CD4-positive, alpha-beta T cell treated with Interleukin-15 for 1 hour (primary cell): ENCODE results near the gene SH3PXD2A.

ENCODE experiments used
- DNase-seq: peaks from one replicate; pipeline ENCODE4 v3.0.0-alpha.2; 2020

The SH3PXD2A gene

GRCh38 chr10:103593022-103593570 lies 262.3 kb downstream of the SH3PXD2A start:
- no peak for DNase-seq

DNA sequence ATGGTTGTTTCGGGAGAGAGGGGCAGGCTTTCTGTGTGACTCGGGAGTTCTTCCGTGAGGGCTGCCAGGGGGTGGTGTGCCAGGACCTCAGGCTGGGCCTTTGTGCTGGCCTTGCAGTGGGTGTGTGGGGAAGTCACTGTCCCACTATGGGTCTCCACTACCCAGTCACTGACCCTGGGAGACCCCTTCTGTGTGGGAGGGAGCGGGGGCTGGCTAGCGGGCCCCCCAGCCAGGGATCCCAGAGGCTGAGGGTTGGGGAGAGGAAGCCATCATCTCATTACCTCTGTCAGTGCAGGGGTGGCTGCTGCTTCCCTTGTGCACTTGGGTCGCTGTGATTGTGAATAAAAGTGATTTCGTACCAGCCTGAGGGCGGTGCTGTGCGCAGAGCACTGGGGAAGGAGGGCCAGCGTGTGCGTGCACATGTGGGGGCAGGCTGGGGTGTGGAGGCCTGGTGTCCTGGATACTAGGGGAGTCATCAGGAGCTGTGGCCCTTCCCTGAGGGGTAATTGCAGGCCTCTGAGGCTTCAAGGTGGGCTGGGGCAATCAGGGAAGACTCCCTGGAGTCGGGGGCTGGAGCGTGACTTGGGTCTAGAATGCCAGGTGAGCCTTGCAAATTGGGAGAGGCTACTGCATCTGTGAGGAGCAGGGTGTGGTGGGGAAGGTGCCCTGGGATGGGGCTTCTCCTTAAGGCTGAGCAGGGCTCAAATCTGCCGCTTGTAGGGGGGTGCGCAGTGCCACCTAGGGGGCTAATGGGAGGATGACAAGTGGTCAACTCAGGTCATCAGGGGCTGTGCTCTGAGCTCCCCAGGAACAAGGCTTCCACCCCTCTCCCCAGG lies 263.0 kb downstream of the SH3PXD2A start:
- peak; percentile 19 for DNase-seq

- no peak for DNase-seq
These were observed 264.6 kb downstream of the SH3PXD2A start for GRCh38 chr10:103590744-103591291.

DNA sequence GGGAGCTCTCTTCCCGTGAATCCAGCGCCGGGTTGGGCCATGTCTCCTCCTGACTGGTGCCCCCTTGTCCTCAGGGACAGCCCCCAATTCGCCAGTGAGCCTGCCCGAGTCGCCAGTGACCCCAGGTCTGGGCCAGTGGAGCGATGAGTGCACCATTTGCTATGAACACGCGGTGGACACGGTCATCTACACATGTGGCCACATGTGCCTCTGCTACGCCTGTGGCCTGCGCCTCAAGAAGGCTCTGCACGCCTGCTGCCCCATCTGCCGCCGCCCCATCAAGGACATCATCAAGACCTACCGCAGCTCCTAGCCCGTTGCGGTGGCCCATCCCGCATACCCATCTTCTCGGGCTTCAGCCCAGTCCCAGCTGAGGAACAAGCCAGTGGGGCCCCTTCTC lies 265.3 kb downstream of the SH3PXD2A start:
- DNase-seq: no peak

DNA sequence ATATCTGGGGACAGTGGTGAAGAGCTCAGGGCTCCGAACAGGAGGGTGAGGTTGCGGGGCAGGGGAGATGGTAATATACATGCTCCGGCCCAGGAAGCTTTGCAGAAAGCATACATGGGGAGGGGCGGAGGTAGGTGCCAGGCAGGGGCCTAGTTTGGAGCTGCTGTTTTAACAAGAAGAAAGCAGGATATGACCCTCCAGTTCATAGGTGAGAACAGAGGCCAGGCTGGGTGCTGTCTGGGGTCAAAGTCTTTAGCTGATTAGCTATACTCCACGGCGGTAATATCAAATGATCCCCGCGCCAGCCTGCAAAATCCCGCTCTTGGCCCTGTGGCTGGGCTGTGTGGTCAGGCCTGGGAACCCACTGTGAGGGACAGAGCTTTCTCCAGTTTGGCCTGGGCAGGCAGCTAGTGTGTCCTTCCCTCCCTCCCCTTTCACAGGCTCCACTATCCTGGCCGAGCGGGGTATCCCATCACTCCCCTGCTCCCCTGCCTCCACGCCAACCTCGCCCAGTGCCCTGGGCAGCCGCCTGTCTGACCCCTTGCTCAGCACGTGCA lies 266.2 kb downstream of the SH3PXD2A start:
- DNase-seq: no peak

- no peak for DNase-seq
These were observed 268.3 kb downstream of the SH3PXD2A start for GRCh38 chr10:103587073-103587472.

- DNase-seq: no peak
These were observed 270.4 kb downstream of the SH3PXD2A start for GRCh38 chr10:103585011-103585405.

GRCh38 chr10:103584216-103585010 lies 271.0 kb downstream of the SH3PXD2A start:
- DNase-seq: peak; percentile 80

GRCh38 chr10:103583871-103584215 lies 271.5 kb downstream of the SH3PXD2A start:
- no peak for DNase-seq

DNA sequence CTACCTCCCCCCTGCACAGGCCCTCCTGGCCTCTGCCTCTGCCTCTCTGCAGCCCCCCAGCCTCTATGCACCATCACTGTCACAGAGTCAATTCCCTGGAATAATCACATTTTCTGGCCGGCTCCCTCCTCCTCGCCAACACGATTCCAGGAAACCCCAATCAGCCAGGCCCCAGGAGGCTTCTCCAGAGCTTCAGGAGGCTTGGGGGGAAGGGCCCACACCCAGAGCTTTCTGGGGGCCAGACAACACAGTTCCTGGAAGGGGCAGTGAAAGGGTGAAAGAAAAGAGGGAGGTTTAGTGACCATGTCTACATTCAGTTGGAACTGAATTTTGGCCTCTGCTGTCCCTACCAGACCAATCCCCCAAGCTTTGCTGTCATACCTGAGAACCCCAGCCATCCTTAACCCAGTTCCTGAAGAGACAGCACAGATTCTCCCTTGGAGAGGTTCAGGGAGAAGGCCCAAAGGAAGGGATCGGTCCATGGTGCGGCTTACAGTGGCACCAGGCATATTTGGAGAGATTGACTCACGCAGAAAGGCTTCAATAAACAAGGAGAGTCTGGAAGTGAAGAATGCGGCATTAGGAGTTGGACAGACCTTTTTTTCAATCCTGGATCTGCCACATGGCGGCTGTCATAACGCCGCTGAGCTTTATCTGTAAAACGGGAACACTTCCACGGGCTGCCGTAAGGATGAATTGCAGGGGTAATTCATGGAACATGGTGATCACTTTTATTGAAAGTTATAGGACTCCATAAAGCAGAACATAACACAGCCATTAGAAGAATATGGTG lies 272.8 kb downstream of the SH3PXD2A start:
- no peak for DNase-seq

DNA sequence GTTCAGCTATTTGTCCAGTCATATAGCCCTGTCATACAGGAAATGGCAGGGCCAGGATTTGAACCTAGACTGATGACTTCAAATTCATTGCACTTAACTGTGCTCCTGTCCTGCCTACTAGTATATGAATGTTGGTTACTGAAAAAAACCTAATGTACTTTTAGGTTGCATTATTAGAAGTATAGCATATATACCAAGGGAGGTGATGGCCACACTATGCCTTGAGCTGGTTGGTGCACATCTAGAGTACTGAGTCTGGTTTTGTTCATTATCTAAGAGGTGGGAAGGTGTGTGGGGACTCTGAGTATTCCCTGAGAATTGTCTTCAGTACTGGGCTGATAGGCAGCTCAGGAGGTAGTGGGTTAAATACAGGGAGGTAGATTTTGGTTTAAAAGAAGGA lies 273.9 kb downstream of the SH3PXD2A start:
- no peak for DNase-seq

DNA sequence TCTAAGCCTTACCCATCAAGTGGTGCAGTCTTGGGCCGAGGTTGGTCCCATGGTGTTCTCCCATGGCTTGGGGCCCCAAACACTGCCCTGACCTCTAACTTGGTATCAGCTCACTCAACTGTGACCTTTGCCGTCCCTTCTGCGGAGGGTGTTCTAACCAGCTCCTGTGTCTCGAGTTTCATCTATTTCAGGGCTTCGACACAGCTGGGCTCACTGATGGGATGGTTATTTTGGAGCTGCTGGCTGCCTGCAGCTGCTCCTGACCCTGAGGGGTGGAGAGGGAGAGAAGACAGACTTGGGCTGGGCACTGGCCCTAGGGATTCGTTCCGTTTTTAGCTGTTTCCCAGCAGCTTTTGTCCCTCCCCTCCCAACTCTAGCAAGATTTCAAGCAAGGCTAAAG lies 274.9 kb downstream of the SH3PXD2A start:
- DNase-seq: no peak

DNA sequence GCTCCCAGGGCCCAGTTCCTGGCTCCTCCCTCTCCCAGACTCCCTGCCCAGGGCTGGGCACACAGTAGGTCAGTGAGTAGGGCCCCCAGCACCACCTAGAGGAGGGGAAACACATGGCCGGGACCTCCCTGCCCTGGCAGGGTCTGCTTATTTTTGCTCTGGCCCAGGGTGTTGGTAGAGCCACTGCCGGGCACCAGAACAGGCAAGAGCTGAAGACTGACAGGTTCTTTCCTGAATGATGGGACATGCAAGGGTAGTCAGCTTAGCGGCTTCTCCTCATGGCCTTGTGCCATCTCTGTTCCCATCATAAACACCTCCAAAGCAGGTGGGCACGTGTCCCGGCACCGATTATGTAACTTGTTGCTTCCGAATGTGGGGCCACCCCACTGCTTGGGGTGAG lies 275.4 kb downstream of the SH3PXD2A start:
- no peak for DNase-seq

- DNase-seq: no peak
These were observed 276.5 kb downstream of the SH3PXD2A start for GRCh38 chr10:103578782-103579382.

DNA sequence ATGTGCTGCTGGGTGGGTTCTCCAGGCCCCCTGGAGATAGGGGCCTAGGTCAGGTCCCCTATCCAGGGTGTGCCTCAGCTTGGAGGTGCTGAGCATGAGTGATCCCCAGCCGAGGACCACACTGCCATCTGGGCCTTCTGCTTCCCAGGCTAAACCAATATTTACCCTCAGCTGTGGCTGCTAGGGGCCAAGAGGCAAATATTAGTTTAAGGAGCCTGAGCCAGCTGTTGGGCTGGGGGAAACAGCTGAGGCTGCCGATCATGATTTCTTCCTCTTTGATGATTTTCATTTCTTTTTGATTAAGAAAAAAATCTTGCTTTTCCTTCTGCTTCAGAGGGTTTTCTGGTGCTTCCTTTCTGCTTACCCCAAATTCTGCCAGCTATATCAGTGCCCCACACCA lies 278.5 kb downstream of the SH3PXD2A start:
- no peak for DNase-seq

- DNase-seq: no peak
These were observed 279.3 kb downstream of the SH3PXD2A start for GRCh38 chr10:103576076-103576471.

- no peak for DNase-seq
These were observed 279.8 kb downstream of the SH3PXD2A start for GRCh38 chr10:103575416-103576075.

DNA sequence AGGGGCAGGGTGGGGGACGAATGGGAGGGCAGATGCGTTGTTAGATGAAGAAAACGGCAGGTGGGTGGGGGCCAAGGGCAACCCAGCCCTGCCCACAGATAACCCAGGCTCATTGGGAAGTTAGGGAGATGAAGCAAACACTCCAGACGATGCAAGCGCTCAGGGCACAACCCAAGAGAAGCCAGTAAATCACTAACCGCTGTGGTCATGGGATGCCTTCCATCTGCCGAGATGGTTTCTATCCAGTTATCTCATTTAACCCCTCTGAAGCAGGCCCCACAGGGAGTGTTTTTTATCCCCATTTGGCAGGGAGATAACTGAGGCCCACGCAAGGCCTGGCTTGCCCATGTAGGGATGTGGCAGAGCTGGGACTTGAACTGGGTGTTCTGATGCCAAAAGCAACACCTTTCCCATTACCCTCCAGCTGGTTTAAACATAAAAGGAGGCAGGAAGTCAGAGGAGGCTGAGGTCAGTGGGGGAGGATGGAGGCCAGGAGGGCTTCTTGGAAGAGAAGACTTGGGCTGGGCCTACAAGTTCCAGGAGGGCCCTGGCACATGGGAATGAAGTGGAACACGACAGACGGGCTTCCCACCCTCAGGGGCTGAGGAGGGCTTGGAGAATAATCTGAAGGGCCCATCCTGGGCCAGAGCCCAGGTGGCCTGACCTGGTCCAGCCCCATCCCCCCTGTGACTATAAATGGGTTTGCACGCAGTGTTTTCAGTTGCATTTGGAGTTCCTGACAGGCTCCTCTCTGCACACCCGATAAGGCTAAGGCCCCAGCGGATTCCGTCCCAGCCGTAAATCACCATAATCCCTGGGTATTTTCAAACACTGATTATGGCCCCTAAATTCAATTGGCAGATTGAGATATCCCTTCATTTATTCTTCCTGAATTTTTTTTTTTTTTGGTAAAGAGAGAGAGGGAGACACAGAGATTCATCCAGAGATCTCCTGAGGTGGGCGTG lies 281.0 kb downstream of the SH3PXD2A start:
- no peak for DNase-seq

DNA sequence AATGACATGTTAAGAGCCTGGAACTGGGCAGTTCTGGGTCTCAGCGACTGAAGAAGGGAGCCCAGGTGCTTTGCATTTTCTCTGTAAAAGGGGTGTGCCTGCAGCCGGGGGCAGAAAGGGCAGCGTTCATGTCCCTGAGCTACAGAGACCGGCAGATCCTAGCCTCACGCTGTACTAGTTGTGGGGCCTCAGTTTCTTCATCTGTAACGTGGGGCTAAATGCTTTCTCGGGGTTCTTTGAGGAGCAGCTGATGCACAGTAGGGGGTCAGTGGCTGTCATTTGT lies 282.2 kb downstream of the SH3PXD2A start:
- no peak for DNase-seq
